ENCODE results near the gene MAGEA9B. TPM values are rescaled to one million over a fixed set of nuclear protein-coding genes. Genes with fewer than 3 reads are reported as not detected.
"Not testable (repeated sequence)": the region's sequence is repeated elsewhere in the genome, so short reads cannot be mapped to it uniquely, and the experiment has no call there.

MAGEA9B gene
- not detected in 2 replicates for polyA plus RNA-seq
- polyA minus RNA-seq: not detected in 2 replicates

GRCh38 chrX:149587359-149587758, at the start of gene MAGEA9B:
Gene MAGEA9B, minus strand, starts transcription at chrX:149587459. Its CDS starts 4,280 bp downstream, at chrX:149583179.
- not testable (repeated sequence) for H3K4me3 ChIP-seq (ENCODE audit: low read length); H3K27me3 ChIP-seq (ENCODE audit: insufficient read depth, low read depth, low read length); H3K9me3 ChIP-seq (ENCODE audit: low read length); H3K27ac ChIP-seq (ENCODE audit: low read length); H3K9ac ChIP-seq (ENCODE audit: low read length); H3K79me2 ChIP-seq (replicated peaks; ENCODE audit: insufficient read depth, low read length); H2AFZ ChIP-seq (ENCODE audit: low read depth, low read length); H4K20me1 ChIP-seq (ENCODE audit: insufficient read depth); H3K36me3 ChIP-seq (ENCODE audit: insufficient read depth, low read length); H3K4me2 ChIP-seq (ENCODE audit: low read length); H3F3A ChIP-seq (ENCODE audit: insufficient read depth, low read length, poor library complexity, severe bottlenecking); H3K9me2 ChIP-seq (ENCODE audit: insufficient read depth, low read length)

GRCh38 chrX:149633511-149633910, 46.3 kb upstream of the MAGEA9B start:
- H3K9me3 ChIP-seq (ENCODE audit: low read length): no peaks in the 10 kb centered on the region
- peaks cover 2% of the 10 kb centered on the region for H3K79me2 ChIP-seq (replicated peaks; ENCODE audit: insufficient read depth, low read length)
- H3F3A ChIP-seq (ENCODE audit: insufficient read depth, low read length, poor library complexity, severe bottlenecking): no peaks in the 10 kb centered on the region
- H3K27me3 ChIP-seq (ENCODE audit: insufficient read depth, low read depth, low read length): peaks cover 3% of the 10 kb centered on the region
- H3K36me3 ChIP-seq (ENCODE audit: insufficient read depth, low read length): no peaks in the 10 kb centered on the region
- no peak overlapping the region for H3K4me3 ChIP-seq (ENCODE audit: low read length)
- no peak overlapping the region for H3K27ac ChIP-seq (ENCODE audit: low read length)
- H3K4me2 ChIP-seq (ENCODE audit: low read length): no peak overlapping the region
- no peak overlapping the region for H3K9ac ChIP-seq (ENCODE audit: low read length)
- TF ChIP-seq EZH2 (IDR thresholded peaks at IDR 0.05; ENCODE audit: borderline replicate concordance, insufficient read depth, low read length, poor library complexity, severe bottlenecking): no peak
- no peak for TF ChIP-seq SMC3 (conservative IDR thresholded peaks at IDR 0.05; ENCODE audit: poor library complexity)
- TF ChIP-seq POLR2AphosphoS5 (IDR thresholded peaks at IDR 0.05): no peak
- no peak for TF ChIP-seq EP300 (conservative IDR thresholded peaks at IDR 0.05; ENCODE audit: poor library complexity, severe bottlenecking)
- TF ChIP-seq MXI1 (conservative IDR thresholded peaks at IDR 0.05; ENCODE audit: poor library complexity, severe bottlenecking): no peak
- no peak for TF ChIP-seq REST (IDR thresholded peaks at IDR 0.05; ENCODE audit: borderline replicate concordance)
- TF ChIP-seq RAD21 (conservative IDR thresholded peaks at IDR 0.05): no peak
- TF ChIP-seq CTCF (IDR thresholded peaks at IDR 0.05; ENCODE audit: poor library complexity, severe bottlenecking): no peak
- no peaks in the 10 kb centered on the region for H3K9me2 ChIP-seq (ENCODE audit: insufficient read depth, low read length)
- H2AFZ ChIP-seq (ENCODE audit: low read depth, low read length): no peak overlapping the region
- H4K20me1 ChIP-seq (ENCODE audit: insufficient read depth): no peaks in the 10 kb centered on the region
